Osteoblast (primary cell): ENCODE results near the gene CAPNS2. TPM values are rescaled to one million over a fixed set of nuclear protein-coding genes. Genes with fewer than 3 reads are reported as not detected.
"Not testable (repeated sequence)": the region's sequence is repeated elsewhere in the genome, so short reads cannot be mapped to it uniquely, and the experiment has no call there.

ENCODE experiments used
- DNase-seq: peaks from one replicate; pipeline ENCODE4 v3.0.0; 2011; ENCODE audit warnings: low spot score, mixed read lengths; ENCODE audit not compliant: insufficient read length; ENCODE audit errors: missing footprints
- H2AFZ ChIP-seq: 2 replicates; pipeline ENCODE4 v1.6.0; 2011; ENCODE audit warnings: mild to moderate bottlenecking, low read length
- H3K27ac ChIP-seq: 2 replicates; pipeline ENCODE4 v1.5.1; 2011; ENCODE audit warnings: mild to moderate bottlenecking, low read depth, low read length, moderate library complexity
- H3K27me3 ChIP-seq: 2 replicates; pipeline ENCODE4 v1.6.0; 2012; ENCODE audit warnings: mild to moderate bottlenecking, control low read depth, inconsistent platforms, low read length, moderate library complexity; ENCODE audit not compliant: insufficient read depth
- H3K36me3 ChIP-seq: 2 replicates; pipeline ENCODE4 v1.5.1; 2011; ENCODE audit warnings: mild to moderate bottlenecking, low read length, control low read depth, moderate library complexity; ENCODE audit not compliant: insufficient read depth
- H3K4me1 ChIP-seq: 2 replicates; pipeline ENCODE4 v1.5.1; 2011; ENCODE audit warnings: mild to moderate bottlenecking, low read length, control low read depth, moderate library complexity; ENCODE audit not compliant: insufficient read depth
- H3K4me2 ChIP-seq: 2 replicates; pipeline ENCODE4 v1.6.0; 2011; ENCODE audit warnings: mild to moderate bottlenecking, low read length; ENCODE audit not compliant: insufficient read depth
- H3K4me3 ChIP-seq: fragments of 200-600 bp; sonication (generic); 3 replicates; pipeline ENCODE4 v1.5.1; 2012; ENCODE audit warnings: mild to moderate bottlenecking, low read length, inconsistent platforms; ENCODE audit not compliant: insufficient read depth
- H3K79me2 ChIP-seq: 2 replicates; pipeline ENCODE4 v1.6.0; 2012; ENCODE audit warnings: mild to moderate bottlenecking, low read length, control low read depth, inconsistent platforms; ENCODE audit not compliant: insufficient read depth
- H3K9me3 ChIP-seq: 2 replicates; pipeline ENCODE4 v1.5.1; 2011; ENCODE audit warnings: low read depth, low read length, control low read depth
- H4K20me1 ChIP-seq: 2 replicates; pipeline ENCODE4 v1.6.0; 2012; ENCODE audit warnings: mild to moderate bottlenecking, low read length, control low read depth; ENCODE audit not compliant: insufficient read depth
- total RNA-seq: library from RNA; depleted of rRNA; stranded (reverse); fragments of >200 nt; gene quantifications from 2 replicates; pipeline ENCODE4 v1.2.3, GENCODE V29; 2012
- TF ChIP-seq, protein P1 (sequence below): IDR thresholded peaks from 2 replicates; pipeline ENCODE4 v1.5.1; 2011; ENCODE audit warnings: mild to moderate bottlenecking, low read depth, low read length, moderate library complexity; ENCODE audit errors: extremely low read depth

The CAPNS2 gene
- total RNA-seq, 1 donor, result 1.1 TPM

DNA sequence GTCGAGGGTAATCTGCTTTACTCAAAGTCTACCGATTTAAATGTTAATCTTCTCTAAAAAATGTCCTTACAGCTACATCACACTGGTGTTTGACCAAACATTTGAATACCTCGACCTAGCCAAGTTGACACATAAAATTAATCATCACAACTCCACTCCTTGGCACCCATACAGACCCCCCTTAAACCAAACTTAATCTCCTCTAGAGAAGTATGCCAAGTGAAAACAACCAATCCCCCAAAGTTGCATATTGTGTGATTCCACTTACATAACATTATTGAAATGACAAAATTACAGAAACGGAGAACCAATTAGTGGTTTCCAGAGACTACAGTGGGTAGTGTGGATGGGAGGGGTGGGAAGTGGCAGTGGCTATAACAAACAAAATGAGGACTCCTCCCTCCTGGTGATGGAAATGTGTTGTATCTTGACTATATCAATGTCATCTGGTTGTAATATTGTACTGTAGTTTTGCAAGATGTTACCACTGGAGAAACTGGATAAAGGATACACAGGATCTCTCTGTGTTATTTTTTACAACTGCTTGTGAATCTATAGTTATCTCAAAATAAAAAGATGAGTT, 39.4 kb downstream of the CAPNS2 start:
- DNase-seq, result no peak
- TF ChIP-seq, protein P1, sequence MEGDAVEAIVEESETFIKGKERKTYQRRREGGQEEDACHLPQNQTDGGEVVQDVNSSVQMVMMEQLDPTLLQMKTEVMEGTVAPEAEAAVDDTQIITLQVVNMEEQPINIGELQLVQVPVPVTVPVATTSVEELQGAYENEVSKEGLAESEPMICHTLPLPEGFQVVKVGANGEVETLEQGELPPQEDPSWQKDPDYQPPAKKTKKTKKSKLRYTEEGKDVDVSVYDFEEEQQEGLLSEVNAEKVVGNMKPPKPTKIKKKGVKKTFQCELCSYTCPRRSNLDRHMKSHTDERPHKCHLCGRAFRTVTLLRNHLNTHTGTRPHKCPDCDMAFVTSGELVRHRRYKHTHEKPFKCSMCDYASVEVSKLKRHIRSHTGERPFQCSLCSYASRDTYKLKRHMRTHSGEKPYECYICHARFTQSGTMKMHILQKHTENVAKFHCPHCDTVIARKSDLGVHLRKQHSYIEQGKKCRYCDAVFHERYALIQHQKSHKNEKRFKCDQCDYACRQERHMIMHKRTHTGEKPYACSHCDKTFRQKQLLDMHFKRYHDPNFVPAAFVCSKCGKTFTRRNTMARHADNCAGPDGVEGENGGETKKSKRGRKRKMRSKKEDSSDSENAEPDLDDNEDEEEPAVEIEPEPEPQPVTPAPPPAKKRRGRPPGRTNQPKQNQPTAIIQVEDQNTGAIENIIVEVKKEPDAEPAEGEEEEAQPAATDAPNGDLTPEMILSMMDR, result no peak

DNA sequence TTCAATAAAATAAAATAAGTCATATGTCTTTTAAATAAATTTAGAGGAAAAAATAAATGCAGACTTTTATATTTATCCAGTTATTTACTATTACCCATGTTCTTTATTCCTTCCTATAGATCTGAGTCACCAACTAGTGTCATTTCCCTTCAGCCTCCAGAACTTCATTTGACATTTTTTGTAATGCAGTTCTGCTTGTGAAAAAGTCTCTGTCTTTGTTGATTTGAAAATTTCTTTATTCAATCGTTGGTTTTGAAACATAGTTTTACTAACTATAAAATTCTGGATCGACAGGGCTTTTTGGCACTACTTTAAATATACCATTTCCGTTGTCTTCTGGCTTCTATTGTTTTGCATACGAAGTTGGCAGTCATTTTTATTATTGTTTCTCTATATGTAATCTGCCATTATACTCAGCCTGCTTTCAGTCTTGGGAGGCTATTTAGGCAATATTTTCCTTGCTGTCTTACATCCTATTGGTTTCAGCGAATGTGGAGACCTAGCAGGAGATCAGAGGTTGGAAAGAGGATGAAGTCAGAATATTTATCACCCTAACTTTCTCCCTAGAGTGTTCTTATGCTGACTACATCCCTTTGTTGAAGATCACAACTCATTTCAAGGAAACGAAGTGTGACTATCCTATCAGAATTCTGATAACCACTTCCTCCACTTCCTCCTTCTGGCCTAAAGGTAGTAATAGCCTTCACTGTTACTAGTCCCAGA, 47.3 kb downstream of the CAPNS2 start:
- H3K4me1 ChIP-seq, result no peaks in the 10 kb centered on the region
- no peak overlapping the region for H2AFZ ChIP-seq
- H3K27ac ChIP-seq, result no peak overlapping the region
- no peak for DNase-seq
- H3K36me3 ChIP-seq, result no peaks in the 10 kb centered on the region
- no peaks in the 10 kb centered on the region for H4K20me1 ChIP-seq
- no peaks in the 10 kb centered on the region for H3K79me2 ChIP-seq
- no peaks in the 10 kb centered on the region for H3K9me3 ChIP-seq
- TF ChIP-seq, protein P1, result no peak
- H3K4me3 ChIP-seq, result no peak overlapping the region
- no peak overlapping the region for H3K4me2 ChIP-seq
- H3K27me3 ChIP-seq, result no peaks in the 10 kb centered on the region

More for the DNA sequence above, 39.4 kb downstream of the CAPNS2 start:
- no peaks in the 10 kb centered on the region for H3K79me2 ChIP-seq
- no peaks in the 10 kb centered on the region for H3K9me3 ChIP-seq
- no peaks in the 10 kb centered on the region for H4K20me1 ChIP-seq
- no peaks in the 10 kb centered on the region for H3K4me1 ChIP-seq
- H3K27me3 ChIP-seq, result no peaks in the 10 kb centered on the region
- H3K36me3 ChIP-seq, result no peaks in the 10 kb centered on the region
- no peak overlapping the region for H3K4me3 ChIP-seq
- no peak overlapping the region for H3K4me2 ChIP-seq
- no peak overlapping the region for H3K27ac ChIP-seq
- H2AFZ ChIP-seq, result no peak overlapping the region

DNA sequence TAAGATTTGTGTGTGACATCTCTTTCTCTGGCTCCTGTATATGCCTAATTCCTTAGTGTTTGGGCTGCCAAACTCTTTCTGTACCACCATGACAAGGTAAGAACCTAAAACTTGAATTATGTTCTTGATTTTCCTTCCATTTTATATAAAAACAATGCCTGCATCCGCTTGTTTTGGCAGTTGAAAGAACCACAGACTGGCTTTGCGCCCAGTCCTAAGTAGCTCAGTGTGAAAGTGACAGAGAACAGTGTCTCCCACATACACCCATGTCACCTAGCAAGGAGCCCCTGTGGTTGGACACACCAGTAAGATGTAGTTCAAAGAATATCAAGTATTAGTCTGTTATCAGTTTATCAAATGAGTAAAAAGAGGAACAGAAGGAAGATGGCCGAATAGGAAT, 48.6 kb downstream of the CAPNS2 start:
- H2AFZ ChIP-seq, result no peak overlapping the region
- H3K27me3 ChIP-seq, result no peaks in the 10 kb centered on the region
- H4K20me1 ChIP-seq, result no peaks in the 10 kb centered on the region
- no peak overlapping the region for H3K4me2 ChIP-seq
- TF ChIP-seq, protein P1, result no peak
- no peak overlapping the region for H3K4me3 ChIP-seq
- H3K36me3 ChIP-seq, result no peaks in the 10 kb centered on the region
- H3K4me1 ChIP-seq, result no peaks in the 10 kb centered on the region
- DNase-seq, result no peak
- no peak overlapping the region for H3K27ac ChIP-seq
- H3K79me2 ChIP-seq, result no peaks in the 10 kb centered on the region
- no peaks in the 10 kb centered on the region for H3K9me3 ChIP-seq

DNA sequence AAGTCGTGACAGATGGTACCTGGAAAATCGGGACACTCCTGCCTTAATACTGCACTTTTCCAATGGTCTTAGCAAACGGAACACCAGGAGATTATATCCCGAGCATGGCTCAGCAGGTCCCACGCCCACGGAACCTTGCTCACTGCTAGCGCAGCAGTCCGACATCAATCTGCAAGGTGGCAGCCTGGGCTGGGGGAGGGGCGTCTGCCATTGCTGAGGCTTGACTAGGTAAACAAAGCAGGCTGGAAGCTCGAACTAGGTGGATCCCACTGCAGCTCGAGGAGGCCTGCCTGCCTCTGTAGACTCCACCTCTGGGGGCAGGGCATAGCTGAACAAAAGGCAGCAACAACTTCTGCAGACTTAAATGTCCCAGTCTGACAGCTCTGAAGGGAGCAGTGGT, 49.2 kb downstream of the CAPNS2 start:
- H3K4me2 ChIP-seq, result not testable (repeated sequence)

More for the DNA sequence above, 49.2 kb downstream of the CAPNS2 start:
- H3K79me2 ChIP-seq, H3K36me3 ChIP-seq, DNase-seq, H2AFZ ChIP-seq, H3K4me3 ChIP-seq, H3K27me3 ChIP-seq, H3K4me1 ChIP-seq, H3K27ac ChIP-seq, H3K9me3 ChIP-seq, H4K20me1 ChIP-seq: not testable (repeated sequence)

Other genes starting within 250 kb of the CAPNS2 start
- gene IRX6, start 242.5 kb upstream of the CAPNS2 start, total RNA-seq, result 1.2 and 1.4 TPM in 2 replicates
- 2,094 and 2,259 TPM in 2 replicates for gene MMP2, start 87.5 kb upstream of the CAPNS2 start, total RNA-seq
- 19.4 and 23.5 TPM in 2 replicates for gene LPCAT2, start 57.6 kb upstream of the CAPNS2 start, total RNA-seq
- gene SLC6A2, start 89.3 kb downstream of the CAPNS2 start, total RNA-seq, result not detected in 2 replicates